ENCODE results near the gene FOXP4.

FOXP4 gene

DNA sequence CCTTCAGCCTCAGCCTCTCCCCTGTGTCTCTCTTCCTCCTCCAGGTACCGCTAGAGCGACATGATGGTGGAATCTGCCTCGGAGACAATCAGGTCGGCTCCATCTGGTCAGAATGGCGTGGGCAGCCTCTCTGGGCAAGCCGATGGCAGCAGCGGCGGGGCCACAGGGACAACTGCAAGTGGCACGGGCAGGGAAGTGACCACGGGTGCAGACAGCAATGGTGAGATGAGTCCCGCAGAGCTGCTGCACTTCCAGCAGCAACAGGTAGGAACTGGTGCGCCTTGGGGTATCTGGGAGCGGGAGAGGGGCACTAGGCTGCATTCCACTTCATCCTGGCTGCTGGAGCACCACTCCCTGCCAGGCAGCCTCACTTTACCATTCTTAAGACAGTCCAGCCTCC lies 19.5 kb downstream of the FOXP4 start:
- DNase-seq (ENCODE audit: low spot score) = no peak

GRCh38 chr6:41566961-41567360 lies 20.8 kb downstream of the FOXP4 start:
- no peak for DNase-seq (ENCODE audit: low spot score)

- no peak for DNase-seq (ENCODE audit: low spot score)
Measured at GRCh38 chr6:41567684-41568083, 21.5 kb downstream of the FOXP4 start.

DNA sequence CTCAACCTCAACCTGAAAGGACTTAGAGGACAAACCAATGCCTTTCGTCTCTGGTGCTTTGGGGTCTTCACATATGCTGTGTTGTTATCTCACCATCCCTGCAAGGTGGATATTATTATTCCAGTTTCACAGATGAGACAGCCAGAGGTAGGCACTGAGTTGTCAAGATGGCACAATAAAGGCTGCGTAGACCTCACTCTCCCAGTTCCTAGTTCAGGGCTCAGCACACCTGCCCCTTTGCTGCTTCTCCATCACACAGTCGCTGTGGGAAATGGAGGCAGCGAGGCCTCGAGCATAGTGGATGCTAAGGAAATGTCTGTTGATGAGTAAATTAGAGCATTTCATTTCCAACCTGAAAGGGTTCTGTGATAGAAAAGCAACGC lies 22.0 kb downstream of the FOXP4 start:
- no peak for DNase-seq (ENCODE audit: low spot score)

GRCh38 chr6:41568585-41569384 lies 22.6 kb downstream of the FOXP4 start:
- DNase-seq (ENCODE audit: low spot score) = no peak

DNA sequence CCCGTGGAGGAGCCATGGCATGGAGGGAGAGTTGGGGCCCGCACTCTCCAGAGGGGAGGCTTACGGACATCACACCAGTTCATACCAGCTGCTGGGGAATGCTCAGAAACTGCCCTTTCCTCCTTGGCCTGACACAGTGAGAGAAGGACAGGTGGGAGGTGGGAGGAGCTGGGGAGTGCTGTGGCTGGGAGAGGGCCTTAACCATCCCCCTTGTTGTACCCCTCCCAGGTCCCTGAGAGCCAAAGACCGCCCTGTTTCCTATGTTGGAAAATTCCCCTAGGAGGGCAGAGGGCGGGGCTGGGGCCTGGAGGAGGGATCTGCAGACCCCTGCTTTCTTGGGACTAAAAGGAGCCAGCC lies 24.1 kb downstream of the FOXP4 start:
- DNase-seq (ENCODE audit: low spot score) = no peak

GRCh38 chr6:41571021-41571780 lies 25.0 kb downstream of the FOXP4 start:
- DNase-seq (ENCODE audit: low spot score) = no peak

- no peak for DNase-seq (ENCODE audit: low spot score)
Measured at GRCh38 chr6:41572613-41573012, 26.4 kb downstream of the FOXP4 start.

DNA sequence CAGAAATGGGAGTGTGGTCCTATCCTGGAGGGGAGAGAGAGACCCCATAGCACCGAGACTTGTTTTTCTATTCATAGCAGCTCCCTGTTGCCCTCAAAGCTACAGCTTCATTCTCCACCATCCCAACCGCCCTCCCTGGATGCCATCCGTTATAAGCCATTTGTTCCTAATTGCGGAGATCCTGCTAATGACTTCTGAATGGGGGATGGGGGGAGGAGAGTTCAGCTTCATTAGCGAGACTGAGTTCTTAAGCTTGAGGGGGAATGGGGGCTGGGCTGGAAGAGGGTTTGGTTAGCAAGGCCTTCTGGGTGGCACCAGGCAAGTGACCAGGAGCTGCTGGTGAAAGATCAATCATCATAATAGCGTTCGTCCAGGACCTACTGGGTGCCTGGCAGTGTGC lies 27.1 kb downstream of the FOXP4 start:
- no peak for DNase-seq (ENCODE audit: low spot score)

GRCh38 chr6:41573985-41574384 lies 27.8 kb downstream of the FOXP4 start:
- DNase-seq (ENCODE audit: low spot score) = no peak

GRCh38 chr6:41575598-41575997 lies 29.4 kb downstream of the FOXP4 start:
- no peak for DNase-seq (ENCODE audit: low spot score)

DNA sequence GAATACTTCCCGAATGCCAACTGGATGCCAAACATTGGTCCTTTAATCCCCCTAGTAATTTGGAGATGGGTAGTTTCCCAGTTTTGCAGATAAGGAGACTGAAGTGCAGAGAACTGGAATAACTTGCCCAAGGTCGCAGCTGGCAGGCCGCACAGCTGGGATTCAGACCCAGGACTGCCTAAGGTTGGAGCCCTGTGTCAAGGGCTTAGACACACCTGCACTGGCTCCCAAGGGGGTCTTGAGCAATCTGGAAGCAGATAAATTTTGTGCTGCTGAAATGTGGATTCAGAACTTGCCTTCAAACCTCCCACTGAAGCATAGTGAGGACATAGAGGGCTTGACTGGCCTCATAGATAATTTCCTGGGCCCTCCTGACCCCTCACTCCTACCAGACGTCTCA lies 30.5 kb downstream of the FOXP4 start:
- DNase-seq (ENCODE audit: low spot score) = no peak

GRCh38 chr6:41577356-41578216 lies 31.4 kb downstream of the FOXP4 start:
- no peak for DNase-seq (ENCODE audit: low spot score)

GRCh38 chr6:41578217-41579087 lies 32.3 kb downstream of the FOXP4 start:
- DNase-seq (ENCODE audit: low spot score) = no peak

GRCh38 chr6:41579088-41579610 lies 33.0 kb downstream of the FOXP4 start:
- no peak for DNase-seq (ENCODE audit: low spot score)

DNA sequence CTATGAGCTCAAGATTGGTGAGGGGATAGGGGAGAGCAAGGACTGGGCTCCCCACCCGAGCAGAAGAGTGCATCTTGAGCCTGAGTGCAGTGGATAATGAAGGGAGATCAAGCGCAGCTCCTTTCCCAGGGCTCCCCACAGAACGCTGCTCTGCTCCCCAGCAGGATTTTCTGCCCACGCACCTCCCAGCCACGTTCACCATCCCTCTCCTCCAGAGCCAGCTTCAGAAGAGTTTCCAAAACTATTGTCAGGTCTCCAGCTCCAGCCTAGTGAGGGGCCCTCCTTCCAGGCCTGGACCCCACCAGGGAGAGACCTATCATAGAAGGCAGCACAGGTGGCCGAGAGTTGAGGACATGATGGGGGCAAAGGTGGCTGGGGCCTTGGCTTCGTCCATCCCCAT lies 34.5 kb downstream of the FOXP4 start:
- DNase-seq (ENCODE audit: low spot score) = no peak

DNA sequence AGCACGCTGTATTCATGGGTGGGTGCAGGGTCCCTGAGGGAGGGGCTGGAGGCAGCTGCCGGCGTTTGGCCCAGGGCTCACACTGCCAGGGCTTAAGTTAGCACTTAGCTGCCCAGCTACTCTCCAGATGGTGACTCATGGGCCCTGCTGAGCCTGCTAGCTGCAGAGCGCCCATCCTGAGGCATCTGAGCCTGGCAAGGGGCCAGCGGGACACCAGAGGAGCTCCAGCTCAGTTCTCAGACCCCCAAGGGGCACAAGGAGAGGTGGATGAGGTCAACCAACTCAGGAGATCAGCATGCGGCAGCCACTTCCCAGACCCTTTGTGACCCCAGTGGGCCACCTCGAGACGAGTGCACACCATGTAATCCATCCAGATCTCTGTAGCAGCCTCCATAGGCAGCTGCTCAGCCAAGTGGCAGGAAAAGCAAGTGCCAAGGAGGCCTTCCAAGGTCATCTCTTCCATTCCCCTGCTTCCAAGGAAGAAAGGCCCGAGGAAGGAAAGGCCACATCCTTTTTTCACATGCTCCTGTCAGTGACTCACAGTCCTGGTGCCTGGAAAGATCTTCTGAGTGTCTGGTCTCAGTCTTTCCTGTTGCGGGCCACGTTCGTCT lies 35.3 kb downstream of the FOXP4 start:
- no peak for DNase-seq (ENCODE audit: low spot score)

DNA sequence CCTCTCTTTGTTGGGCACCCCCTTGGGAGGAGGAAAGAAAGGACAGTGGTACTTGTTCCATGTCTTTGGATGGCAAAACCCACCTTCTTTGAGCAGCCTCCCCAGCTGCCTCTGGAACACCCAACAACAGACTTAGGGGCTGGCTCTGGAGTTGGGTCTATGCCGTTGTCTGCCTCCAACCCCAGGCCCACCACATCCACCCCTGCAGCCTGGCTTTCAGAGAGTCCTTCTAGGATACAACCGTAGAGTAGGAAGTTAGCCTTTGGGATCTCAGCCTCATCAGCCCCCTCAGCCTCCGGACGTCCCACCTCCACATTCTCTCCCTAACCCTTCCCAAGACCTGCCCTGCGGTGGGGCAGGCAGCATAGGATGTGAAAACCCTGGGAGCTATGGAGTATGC lies 36.4 kb downstream of the FOXP4 start:
- no peak for DNase-seq (ENCODE audit: low spot score)

DNA sequence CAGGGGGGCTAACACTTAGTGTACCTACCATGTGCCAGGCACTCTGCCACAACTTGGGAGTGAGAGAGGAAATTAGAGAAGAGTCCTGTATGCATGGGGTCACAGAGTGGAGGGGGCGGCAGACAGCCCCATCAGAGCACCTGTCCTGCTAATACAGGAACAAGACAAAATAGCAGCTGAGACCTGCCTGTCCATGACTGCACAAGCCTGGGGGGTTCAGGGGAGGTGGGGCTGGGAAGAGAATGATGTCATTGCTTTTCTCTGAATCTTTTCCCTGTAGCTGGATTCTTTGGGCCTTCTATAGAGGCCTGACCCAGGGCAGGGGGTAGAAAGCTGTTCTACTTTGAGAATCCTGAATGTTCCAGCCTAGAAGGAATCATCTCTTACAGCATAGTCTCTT lies 37.4 kb downstream of the FOXP4 start:
- no peak for DNase-seq (ENCODE audit: low spot score)

DNA sequence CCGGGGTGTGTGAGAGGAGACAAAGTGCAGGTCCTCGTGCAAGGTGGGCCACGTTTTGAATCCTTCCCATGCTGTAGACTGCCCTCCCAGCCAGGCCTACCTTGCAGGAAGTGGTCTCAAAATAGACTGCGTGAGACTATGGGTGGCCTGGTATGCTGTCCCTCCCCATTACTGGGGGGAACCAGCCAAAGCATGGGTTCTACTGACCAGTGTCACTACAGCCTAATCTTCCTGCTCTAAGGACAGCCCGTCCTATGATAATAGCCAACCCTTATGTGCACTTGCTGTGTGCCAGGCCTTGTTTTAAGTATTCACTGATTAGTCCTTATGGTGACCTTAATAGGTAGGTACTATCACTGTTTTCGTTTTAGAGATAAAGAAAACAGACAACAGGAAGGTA lies 38.0 kb downstream of the FOXP4 start:
- DNase-seq (ENCODE audit: low spot score) = no peak

DNA sequence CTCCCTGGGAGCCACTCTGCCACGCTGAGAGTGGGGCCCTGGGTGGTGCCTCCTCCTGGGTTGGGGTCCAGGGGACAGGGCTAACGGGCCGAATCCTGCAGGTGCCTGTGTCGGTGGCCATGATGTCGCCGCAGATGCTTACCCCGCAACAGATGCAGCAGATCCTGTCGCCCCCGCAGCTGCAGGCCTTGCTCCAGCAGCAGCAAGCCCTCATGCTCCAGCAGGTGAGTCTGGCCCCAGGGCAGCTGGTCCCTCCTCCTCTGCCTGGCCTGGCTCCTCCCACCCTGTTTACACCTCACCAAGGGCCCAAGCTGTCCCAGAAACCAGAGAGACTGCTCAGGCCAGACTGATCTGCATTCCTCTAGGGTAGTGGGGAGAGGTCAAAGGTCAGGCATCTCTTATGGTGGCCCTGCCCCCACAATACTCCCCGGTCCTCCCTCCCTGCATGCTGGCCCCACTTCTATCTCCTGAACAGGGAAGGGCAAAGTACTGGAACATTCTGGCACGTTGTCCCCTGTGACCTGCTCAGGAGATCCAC lies 38.6 kb downstream of the FOXP4 start:
- peak; percentile 60 for DNase-seq (ENCODE audit: low spot score)
